GM21723 (cell line): ENCODE measurements around the gene CAMTA1.

Experiments used
- ATAC-seq: cut with Tn5 transposase; IDR thresholded peaks from one replicate; pipeline ENCODE4 v1.9.1; 2021; ENCODE audit warnings: mild to moderate bottlenecking, moderate library complexity; ENCODE audit not compliant: unreplicated experiment

Gene CAMTA1

GRCh38 chr1:6870571-6870970 lies 85.3 kb downstream of the CAMTA1 start:
- no peak for ATAC-seq

- ATAC-seq = no peak
Measured at GRCh38 chr1:6871300-6871972, 86.2 kb downstream of the CAMTA1 start.

GRCh38 chr1:6872573-6873261 lies 87.5 kb downstream of the CAMTA1 start:
- ATAC-seq = no peak

GRCh38 chr1:6873298-6874015 lies 88.2 kb downstream of the CAMTA1 start:
- ATAC-seq = no peak

- no peak for ATAC-seq
Measured at GRCh38 chr1:6874298-6874697, 89.0 kb downstream of the CAMTA1 start.

GRCh38 chr1:6880951-6881690 lies 95.9 kb downstream of the CAMTA1 start:
- no peak for ATAC-seq

GRCh38 chr1:6882414-6882813 lies 97.2 kb downstream of the CAMTA1 start:
- no peak for ATAC-seq

GRCh38 chr1:6884652-6885153 lies 99.4 kb downstream of the CAMTA1 start:
- ATAC-seq = no peak

- ATAC-seq = no peak
Measured at GRCh38 chr1:6885426-6885825, 100.2 kb downstream of the CAMTA1 start.

GRCh38 chr1:6886523-6886922 lies 101.3 kb downstream of the CAMTA1 start:
- ATAC-seq = no peak

- no peak for ATAC-seq
Measured at GRCh38 chr1:6888268-6888667, 103.0 kb downstream of the CAMTA1 start.

- ATAC-seq = no peak
Measured at GRCh38 chr1:6888870-6889269, 103.6 kb downstream of the CAMTA1 start.

GRCh38 chr1:6889875-6890480 lies 104.7 kb downstream of the CAMTA1 start:
- no peak for ATAC-seq

GRCh38 chr1:6890686-6891085 lies 105.4 kb downstream of the CAMTA1 start:
- ATAC-seq = no peak

GRCh38 chr1:6891781-6892579 lies 106.7 kb downstream of the CAMTA1 start:
- ATAC-seq = no peak

GRCh38 chr1:6893388-6893787 lies 108.1 kb downstream of the CAMTA1 start:
- ATAC-seq = no peak

GRCh38 chr1:6897138-6897537 lies 111.9 kb downstream of the CAMTA1 start:
- no peak for ATAC-seq

- no peak for ATAC-seq
Measured at GRCh38 chr1:6898974-6899539, 113.8 kb downstream of the CAMTA1 start.

- no peak for ATAC-seq
Measured at GRCh38 chr1:6899621-6900020, 114.4 kb downstream of the CAMTA1 start.

GRCh38 chr1:6902153-6902552 lies 116.9 kb downstream of the CAMTA1 start:
- no peak for ATAC-seq
